Measurements from ENCODE around the gene GLI3.
A peak's percentile ranks its signal among the peaks of the same experiment; 100 is the strongest.

Gene GLI3

DNA sequence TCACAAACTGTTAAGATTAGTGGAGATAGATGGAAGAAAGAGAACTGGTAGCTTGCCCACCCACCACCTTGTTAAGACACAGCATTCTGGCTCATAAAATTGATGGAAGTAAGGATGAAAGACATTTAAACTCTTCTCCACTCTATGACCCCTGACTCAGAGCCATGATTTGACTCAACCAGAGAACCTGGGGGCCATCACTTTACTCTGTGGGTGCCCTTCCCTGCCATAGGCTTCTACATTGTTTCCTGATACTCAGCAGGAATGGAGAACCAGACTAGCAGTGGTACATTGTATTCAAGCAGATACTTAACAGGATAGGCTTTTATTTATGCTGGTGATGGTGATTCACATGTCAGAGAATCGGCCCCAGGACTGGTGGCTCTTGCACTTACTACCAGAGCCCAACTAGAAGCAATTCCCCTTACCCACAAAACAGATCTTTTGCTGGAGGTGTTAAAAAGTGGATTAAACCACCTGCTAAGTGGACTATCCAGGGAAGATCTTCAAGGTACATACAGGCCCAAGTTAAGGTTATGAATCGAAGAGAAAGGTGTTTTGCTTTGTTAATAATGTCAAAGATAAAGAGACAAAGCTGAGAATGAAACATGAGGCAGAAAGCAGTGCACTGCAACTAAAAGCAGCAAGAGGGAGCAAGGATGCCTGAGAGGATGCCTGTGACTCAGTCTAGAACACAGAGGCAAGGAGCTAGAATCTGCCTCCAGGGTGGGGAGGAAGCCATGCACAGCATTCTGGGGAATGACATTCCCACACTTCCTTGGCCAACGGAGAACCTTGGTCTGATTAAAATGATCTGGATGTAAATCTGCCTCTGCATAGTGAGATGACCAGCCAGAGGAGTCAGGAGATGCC, 36.0 kb upstream of the GLI3 start:
- POLR2A ChIA-PET, result interaction anchor here (0.5 kb wide), 1 partner anchor 36 kb away, joined by 3 read pairs; the partner anchor contains the start of gene GLI3
- CTCF ChIA-PET, result interaction anchor here (0.8 to 1.9 kb wide), 12 partner anchors 9 to 420 kb away, joined by 3 to 9 read pairs (median 3); no protein-coding TSS in a partner anchor
- H3K4me3 ChIP-seq (ENCODE audit: low read depth, low read length), result no peak overlapping the region
- DNase-seq (ENCODE audit: low read depth, low spot score), result no peak
- peak; percentile 46 for TF ChIP-seq CTCF (IDR thresholded peaks at IDR 0.05; ENCODE audit: insufficient read depth, low read length, missing control alignments)

DNA sequence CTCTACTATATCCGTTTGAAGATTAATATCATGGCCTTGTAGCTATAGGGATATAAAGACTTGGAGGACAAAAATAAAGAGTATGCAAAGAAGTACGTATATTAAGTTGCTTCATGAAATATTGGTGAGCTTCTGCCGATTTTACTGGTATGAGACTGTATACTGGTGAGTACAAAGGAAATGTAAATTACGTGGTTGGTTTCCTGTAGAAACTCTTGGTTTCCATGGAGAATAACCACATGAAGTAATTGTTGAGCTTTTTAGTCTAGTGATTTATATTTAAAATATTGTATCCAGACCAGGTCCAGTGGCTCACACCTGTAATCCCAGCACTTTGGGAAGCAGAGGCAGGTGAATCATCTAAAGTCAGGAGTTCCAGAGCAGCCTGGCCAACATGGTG, 32.2 kb upstream of the GLI3 start:
- TF ChIP-seq CTCF (IDR thresholded peaks at IDR 0.05; ENCODE audit: insufficient read depth, low read length, missing control alignments), result no peak
- POLR2A ChIA-PET, result no interaction called here
- no peak for DNase-seq (ENCODE audit: low read depth, low spot score)
- CTCF ChIA-PET, result no interaction called here
- no peak overlapping the region for H3K4me3 ChIP-seq (ENCODE audit: low read depth, low read length)

GRCh38 chr7:42264702-42265101, 27.7 kb upstream of the GLI3 start:
- TF ChIP-seq CTCF (IDR thresholded peaks at IDR 0.05; ENCODE audit: insufficient read depth, low read length, missing control alignments), result no peak
- ChIA-PET POLR2A (no interaction called here), CTCF (interaction anchor here (2.3 kb wide), 1 partner anchor 8 kb away, joined by 9 read pairs; no protein-coding TSS in a partner anchor)
- no peak overlapping the region for H3K4me3 ChIP-seq (ENCODE audit: low read depth, low read length)
- no peak for DNase-seq (ENCODE audit: low read depth, low spot score)

- TF ChIP-seq CTCF (IDR thresholded peaks at IDR 0.05; ENCODE audit: insufficient read depth, low read length, missing control alignments), result no peak
- H3K4me3 ChIP-seq (ENCODE audit: low read depth, low read length), result no peak overlapping the region
- no peak for DNase-seq (ENCODE audit: low read depth, low spot score)
- ChIA-PET CTCF (interaction anchor here (1.9 to 2.3 kb wide), 2 partner anchors 9 to 287 kb away, joined by 6 to 9 read pairs; no protein-coding TSS in a partner anchor), POLR2A (no interaction called here)
These were observed 27.0 kb upstream of the GLI3 start for GRCh38 chr7:42263971-42264370.

DNA sequence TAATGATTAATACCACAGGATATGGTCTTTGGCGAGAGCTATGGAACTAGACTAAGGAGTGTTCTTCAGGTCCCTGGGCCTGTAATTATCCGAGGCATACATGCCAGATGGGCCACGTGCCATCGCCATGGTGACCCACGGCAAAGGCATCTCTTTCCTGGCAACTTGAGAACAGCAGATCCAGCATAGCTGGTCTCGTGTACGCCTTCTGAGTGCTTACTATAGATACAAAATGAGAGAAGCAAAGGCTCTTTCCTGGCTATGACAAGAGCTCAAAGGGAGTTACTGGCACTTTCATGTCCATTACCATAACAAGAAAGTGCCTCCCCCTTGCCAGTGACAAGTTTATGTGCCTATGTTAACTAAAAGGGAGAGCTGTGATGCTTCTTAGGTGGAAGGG, 26.0 kb upstream of the GLI3 start:
- no peak overlapping the region for H3K4me3 ChIP-seq (ENCODE audit: low read depth, low read length)
- no peak for TF ChIP-seq CTCF (IDR thresholded peaks at IDR 0.05; ENCODE audit: insufficient read depth, low read length, missing control alignments)
- POLR2A ChIA-PET, result no interaction called here
- DNase-seq (ENCODE audit: low read depth, low spot score), result peak; percentile 69
- CTCF ChIA-PET, result interaction anchor here (1.6 to 2.3 kb wide), 3 partner anchors 10 to 286 kb away, joined by 6 to 9 read pairs (median 6); no protein-coding TSS in a partner anchor

- no peak for TF ChIP-seq CTCF (IDR thresholded peaks at IDR 0.05; ENCODE audit: insufficient read depth, low read length, missing control alignments)
- ChIA-PET POLR2A (no interaction called here), CTCF (no interaction called here)
- no peak overlapping the region for H3K4me3 ChIP-seq (ENCODE audit: low read depth, low read length)
- DNase-seq (ENCODE audit: low read depth, low spot score), result no peak
These were observed 17.2 kb upstream of the GLI3 start for GRCh38 chr7:42254217-42254616.
